Bronchial epithelial cell (primary cell): ENCODE measurements around the gene PROSER1. TPM values are rescaled to one million over a fixed set of nuclear protein-coding genes. Genes with fewer than 3 reads are reported as not detected.

Experiments
- DNase-seq: peaks from one replicate; pipeline ENCODE4 v3.0.0-alpha.2; 2010; ENCODE audit warnings: low read depth
- FAIRE-seq: peaks from 2 replicates; lab custom pipeline; 2011; peaks lifted over from hg19 to GRCh38; lab: Jason Lieb, UNC
- H3K27me3 ChIP-seq: 2 replicates; pipeline ENCODE4 v1.5.1; 2011; ENCODE audit warnings: low read length; ENCODE audit not compliant: control insufficient read depth, insufficient read depth
- H3K36me3 ChIP-seq: 2 replicates; pipeline ENCODE4 v1.5.1; 2011; ENCODE audit warnings: low read length; ENCODE audit not compliant: control insufficient read depth, insufficient read depth
- H3K4me3 ChIP-seq: 2 replicates; pipeline ENCODE4 v1.5.1; 2011; ENCODE audit warnings: mild to moderate bottlenecking, low read depth, low read length, control low read depth
- total RNA-seq: library from RNA; depleted of rRNA; stranded (reverse); fragments of >200 nt; gene quantifications from 2 replicates; pipeline ENCODE4 v1.2.1, GENCODE V29; 2014
- TF ChIP-seq, protein P1 (sequence below): IDR thresholded peaks from 2 replicates; pipeline ENCODE4 v1.5.1; 2011; ENCODE audit warnings: mild to moderate bottlenecking, moderate library complexity, low read length, control low read depth, inconsistent platforms; ENCODE audit not compliant: insufficient read depth, severe bottlenecking

The PROSER1 gene
- total RNA-seq, 1 donor from 2014 or later: 9.5 TPM

DNA sequence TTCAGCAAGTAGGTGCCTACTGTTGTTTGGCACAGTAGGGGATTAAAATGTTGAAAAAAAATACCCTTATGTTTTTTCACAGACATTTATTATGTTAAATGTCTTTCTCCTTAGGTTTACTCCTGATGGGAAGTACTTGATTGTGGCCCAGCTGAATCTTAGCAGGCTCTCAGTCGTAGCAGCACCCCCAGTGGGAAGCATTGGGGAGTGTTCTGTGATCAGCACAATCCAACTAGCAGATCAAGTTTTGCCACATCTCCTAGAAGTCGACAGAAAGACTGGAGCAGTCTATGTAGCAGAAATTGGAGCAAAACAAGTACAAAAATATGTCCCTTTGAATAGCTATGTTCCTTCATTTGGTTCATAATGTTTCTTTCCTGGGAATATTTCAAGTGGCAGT is 9.7 kb upstream of the PROSER1 start:
- Histone ChIP-seq H3K27me3 (no peaks in the 10 kb centered on the region), H3K4me3 (no peak overlapping the region), H3K36me3 (no peaks in the 10 kb centered on the region)
- FAIRE-seq: peak; percentile 28
- peak; percentile 50 for DNase-seq
- TF ChIP-seq, protein P1, sequence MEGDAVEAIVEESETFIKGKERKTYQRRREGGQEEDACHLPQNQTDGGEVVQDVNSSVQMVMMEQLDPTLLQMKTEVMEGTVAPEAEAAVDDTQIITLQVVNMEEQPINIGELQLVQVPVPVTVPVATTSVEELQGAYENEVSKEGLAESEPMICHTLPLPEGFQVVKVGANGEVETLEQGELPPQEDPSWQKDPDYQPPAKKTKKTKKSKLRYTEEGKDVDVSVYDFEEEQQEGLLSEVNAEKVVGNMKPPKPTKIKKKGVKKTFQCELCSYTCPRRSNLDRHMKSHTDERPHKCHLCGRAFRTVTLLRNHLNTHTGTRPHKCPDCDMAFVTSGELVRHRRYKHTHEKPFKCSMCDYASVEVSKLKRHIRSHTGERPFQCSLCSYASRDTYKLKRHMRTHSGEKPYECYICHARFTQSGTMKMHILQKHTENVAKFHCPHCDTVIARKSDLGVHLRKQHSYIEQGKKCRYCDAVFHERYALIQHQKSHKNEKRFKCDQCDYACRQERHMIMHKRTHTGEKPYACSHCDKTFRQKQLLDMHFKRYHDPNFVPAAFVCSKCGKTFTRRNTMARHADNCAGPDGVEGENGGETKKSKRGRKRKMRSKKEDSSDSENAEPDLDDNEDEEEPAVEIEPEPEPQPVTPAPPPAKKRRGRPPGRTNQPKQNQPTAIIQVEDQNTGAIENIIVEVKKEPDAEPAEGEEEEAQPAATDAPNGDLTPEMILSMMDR: peak; percentile 24

DNA sequence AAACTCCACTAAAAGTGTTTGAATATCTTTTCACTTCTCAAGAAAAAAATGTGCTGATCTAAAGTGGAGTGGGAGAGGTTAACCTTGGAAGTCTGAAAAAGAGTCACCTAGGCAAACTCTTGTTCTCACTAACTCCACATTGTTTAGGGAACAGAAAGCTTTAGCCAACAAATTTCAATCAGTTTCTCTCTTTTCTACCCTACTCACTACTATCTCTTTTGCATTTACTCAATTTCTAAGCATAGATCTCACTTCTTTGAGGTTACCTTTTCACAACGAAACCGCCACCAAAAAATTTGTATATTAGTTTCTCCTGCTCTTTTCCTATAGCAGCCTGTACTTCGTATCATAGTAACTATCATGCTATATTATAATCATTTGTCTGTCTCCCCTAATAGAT is 6.6 kb upstream of the PROSER1 start:
- FAIRE-seq: no peak
- Histone ChIP-seq H3K4me3 (no peak overlapping the region), H3K27me3 (no peaks in the 10 kb centered on the region), H3K36me3 (no peaks in the 10 kb centered on the region)
- TF ChIP-seq, protein P1: no peak
- DNase-seq: no peak

DNA sequence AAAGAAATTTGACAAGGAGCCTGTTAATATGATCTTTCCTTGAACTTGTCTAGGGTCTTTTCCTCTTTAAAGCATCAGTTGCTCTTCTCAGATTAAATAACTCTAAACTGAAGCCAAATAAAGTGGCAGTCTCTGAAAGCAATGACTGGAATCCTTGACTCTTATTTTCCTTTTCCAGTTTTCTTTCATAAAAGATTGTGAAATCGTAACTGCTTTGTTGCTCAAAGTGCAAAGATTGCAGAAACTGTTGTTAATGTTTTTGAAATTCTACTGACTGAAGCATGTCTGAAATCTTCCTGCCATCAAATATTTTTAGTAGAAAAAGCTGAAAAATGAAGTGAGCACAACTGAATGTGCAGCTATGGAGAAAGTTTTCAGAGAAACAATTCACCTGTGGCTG is 2.3 kb upstream of the PROSER1 start:
- no peak for FAIRE-seq
- H3K27me3 ChIP-seq: no peaks in the 10 kb centered on the region
- TF ChIP-seq, protein P1: no peak
- H3K4me3 ChIP-seq: no peak overlapping the region
- H3K36me3 ChIP-seq: no peaks in the 10 kb centered on the region
- no peak for DNase-seq

DNA sequence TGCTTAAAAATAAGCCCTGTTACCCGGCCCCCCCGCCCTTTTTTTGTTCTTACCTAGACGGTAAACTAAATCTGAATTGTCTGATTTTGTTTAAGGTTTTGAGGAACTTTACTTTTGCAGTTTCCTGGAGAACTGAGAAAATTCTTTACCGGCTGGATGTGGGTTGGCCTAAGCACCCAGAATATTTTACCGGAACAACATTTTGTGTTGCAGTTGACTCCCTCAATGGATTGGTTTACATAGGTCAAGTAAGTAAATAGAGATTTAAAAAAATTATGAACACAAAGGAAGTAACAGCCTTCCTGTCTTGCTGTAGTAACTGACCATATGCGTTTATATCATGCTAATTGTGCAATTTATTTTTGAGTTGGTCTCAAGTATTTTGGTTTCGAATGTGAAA is 1.2 kb upstream of the PROSER1 start:
- H3K4me3 ChIP-seq: peak overlapping the region; percentile 91
- no peak for FAIRE-seq
- TF ChIP-seq, protein P1: no peak

DNA sequence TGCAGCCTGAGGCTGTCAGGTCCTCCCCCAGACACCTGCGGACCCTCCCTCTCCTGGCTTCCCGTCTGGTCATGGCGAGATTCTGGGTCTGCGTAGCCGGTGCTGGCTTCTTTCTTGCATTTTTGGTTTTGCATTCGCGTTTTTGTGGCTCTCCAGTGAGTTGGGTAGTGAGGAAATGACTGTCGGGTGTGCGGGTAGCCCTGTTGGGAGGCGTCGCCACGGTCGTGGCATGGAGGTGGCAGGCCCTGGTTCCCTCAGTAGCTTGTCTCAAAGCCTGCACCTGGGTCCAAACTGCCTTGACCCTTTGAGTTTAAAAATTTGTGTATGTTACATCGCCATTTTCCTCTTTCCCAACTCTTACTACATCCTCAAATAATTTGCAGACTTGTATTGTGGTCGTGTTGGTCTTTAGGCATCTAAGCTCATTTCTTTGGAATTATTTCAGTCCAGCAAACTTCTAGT is 711 bp upstream of the PROSER1 start:
- peak overlapping the region; percentile 91 for H3K4me3 ChIP-seq
- TF ChIP-seq, protein P1: no peak
- H3K36me3 ChIP-seq: no peaks in the 10 kb centered on the region
- H3K27me3 ChIP-seq: no peaks in the 10 kb centered on the region
- FAIRE-seq: no peak
- DNase-seq: no peak

More for the DNA sequence above, 1.2 kb upstream of the PROSER1 start:
- no peak for DNase-seq
- Histone ChIP-seq H3K36me3 (no peaks in the 10 kb centered on the region), H3K27me3 (no peaks in the 10 kb centered on the region)

DNA sequence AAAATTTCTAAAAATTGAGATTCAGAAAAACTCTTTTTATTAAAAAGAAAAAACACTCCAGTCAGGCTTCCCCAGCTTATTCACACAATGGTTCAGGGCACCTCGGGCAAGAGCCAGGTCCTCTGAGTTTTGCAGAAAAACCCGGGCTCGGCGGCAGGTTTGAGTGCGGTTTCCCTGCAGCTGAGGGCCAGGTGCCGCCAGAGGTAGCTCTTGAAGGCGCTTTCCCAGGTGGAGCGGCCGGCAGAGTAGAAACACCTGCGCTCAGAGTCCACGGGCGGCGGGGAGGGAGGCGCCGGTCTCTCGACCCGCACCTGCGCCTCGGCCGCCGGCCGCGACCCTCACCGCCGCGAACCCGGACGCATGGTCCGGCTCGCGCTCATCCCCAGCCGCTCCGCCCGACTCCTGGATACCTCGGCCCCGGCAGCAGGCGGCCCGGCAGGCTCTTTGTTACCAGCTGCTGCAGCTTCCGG is 444 bp downstream of the PROSER1 start:
- Histone ChIP-seq H3K27me3 (no peaks in the 10 kb centered on the region), H3K36me3 (no peaks in the 10 kb centered on the region), H3K4me3 (peak overlapping the region; percentile 91)
- no peak for FAIRE-seq
- TF ChIP-seq, protein P1: peak; percentile 26
- DNase-seq: no peak
